ENCODE data around the gene MYO7A.

The MYO7A gene

GRCh38 chr11:77156396-77157195 lies 28.6 kb downstream of the MYO7A start:
- no peak overlapping the region for H3K27ac ChIP-seq
- H3K4me2 ChIP-seq (ENCODE audit: low read length) = no peak overlapping the region
- H3K36me3 ChIP-seq (ENCODE audit: control insufficient read depth, insufficient read depth, low read length) = no peaks in the 10 kb centered on the region
- H3K9me3 ChIP-seq (ENCODE audit: control insufficient read depth, low read length) = no peaks in the 10 kb centered on the region
- H3K4me1 ChIP-seq = no peaks in the 10 kb centered on the region
- H3K9ac ChIP-seq = no peak overlapping the region
- H3K79me2 ChIP-seq = no peaks in the 10 kb centered on the region
- no peaks in the 10 kb centered on the region for H3K27me3 ChIP-seq (ENCODE audit: control insufficient read depth, insufficient read depth, low read length)
- TF ChIP-seq, protein P1, sequence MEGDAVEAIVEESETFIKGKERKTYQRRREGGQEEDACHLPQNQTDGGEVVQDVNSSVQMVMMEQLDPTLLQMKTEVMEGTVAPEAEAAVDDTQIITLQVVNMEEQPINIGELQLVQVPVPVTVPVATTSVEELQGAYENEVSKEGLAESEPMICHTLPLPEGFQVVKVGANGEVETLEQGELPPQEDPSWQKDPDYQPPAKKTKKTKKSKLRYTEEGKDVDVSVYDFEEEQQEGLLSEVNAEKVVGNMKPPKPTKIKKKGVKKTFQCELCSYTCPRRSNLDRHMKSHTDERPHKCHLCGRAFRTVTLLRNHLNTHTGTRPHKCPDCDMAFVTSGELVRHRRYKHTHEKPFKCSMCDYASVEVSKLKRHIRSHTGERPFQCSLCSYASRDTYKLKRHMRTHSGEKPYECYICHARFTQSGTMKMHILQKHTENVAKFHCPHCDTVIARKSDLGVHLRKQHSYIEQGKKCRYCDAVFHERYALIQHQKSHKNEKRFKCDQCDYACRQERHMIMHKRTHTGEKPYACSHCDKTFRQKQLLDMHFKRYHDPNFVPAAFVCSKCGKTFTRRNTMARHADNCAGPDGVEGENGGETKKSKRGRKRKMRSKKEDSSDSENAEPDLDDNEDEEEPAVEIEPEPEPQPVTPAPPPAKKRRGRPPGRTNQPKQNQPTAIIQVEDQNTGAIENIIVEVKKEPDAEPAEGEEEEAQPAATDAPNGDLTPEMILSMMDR (IDR thresholded peaks at IDR 0.05) = no peak
- H3K4me3 ChIP-seq (ENCODE audit: low read depth, low read length) = no peak overlapping the region
- no peak overlapping the region for H2AFZ ChIP-seq

DNA sequence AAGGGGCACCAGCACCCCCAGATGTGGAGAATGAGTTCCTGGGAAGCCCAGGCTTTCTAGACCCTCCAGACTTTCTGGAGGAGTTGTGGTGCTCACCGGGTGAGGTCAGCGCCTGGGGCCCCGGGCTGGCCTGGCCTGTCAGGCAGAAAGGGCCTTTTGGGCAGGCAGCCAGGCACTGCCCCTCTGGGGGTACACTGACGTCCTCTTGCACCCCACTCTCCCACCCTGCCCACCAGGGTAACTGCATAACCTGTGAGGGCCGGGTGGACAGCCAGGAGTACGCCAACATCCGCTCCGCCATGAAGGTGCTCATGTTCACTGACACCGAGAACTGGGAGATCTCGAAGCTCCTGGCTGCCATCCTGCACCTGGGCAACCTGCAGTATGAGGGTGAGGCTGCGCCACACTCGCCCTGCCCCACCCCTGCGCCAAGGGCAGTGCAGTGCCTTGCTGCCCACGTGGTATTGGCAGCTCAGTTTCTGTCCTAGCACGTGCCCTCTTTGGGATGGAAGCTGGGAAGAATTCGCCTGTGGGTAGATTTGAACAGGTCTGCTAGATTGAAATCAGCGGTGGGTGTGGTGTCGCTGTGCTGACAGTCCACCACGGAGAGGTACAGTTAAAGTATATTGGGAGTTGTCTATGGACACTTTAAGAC lies 30.1 kb downstream of the MYO7A start:
- no peaks in the 10 kb centered on the region for H3K4me1 ChIP-seq
- no peak overlapping the region for H3K27ac ChIP-seq
- no peaks in the 10 kb centered on the region for H3K79me2 ChIP-seq
- H3K36me3 ChIP-seq (ENCODE audit: control insufficient read depth, insufficient read depth, low read length) = no peaks in the 10 kb centered on the region
- TF ChIP-seq, protein P1 (IDR thresholded peaks at IDR 0.05) = no peak
- H3K4me3 ChIP-seq (ENCODE audit: low read depth, low read length) = no peak overlapping the region
- H3K9me3 ChIP-seq (ENCODE audit: control insufficient read depth, low read length) = no peaks in the 10 kb centered on the region
- H3K27me3 ChIP-seq (ENCODE audit: control insufficient read depth, insufficient read depth, low read length) = no peaks in the 10 kb centered on the region
- H3K9ac ChIP-seq = no peak overlapping the region
- H2AFZ ChIP-seq = no peak overlapping the region
- H3K4me2 ChIP-seq (ENCODE audit: low read length) = no peak overlapping the region

GRCh38 chr11:77159219-77159936 lies 31.3 kb downstream of the MYO7A start:
- Histone ChIP-seq H3K27ac (no peak overlapping the region), H3K36me3 (ENCODE audit: control insufficient read depth, insufficient read depth, low read length) (no peaks in the 10 kb centered on the region), H2AFZ (no peak overlapping the region), H3K4me3 (ENCODE audit: low read depth, low read length) (no peak overlapping the region), H3K4me2 (ENCODE audit: low read length) (no peak overlapping the region), H3K9ac (no peak overlapping the region), H3K4me1 (no peaks in the 10 kb centered on the region), H3K9me3 (ENCODE audit: control insufficient read depth, low read length) (no peaks in the 10 kb centered on the region), H3K79me2 (no peaks in the 10 kb centered on the region), H3K27me3 (ENCODE audit: control insufficient read depth, insufficient read depth, low read length) (no peaks in the 10 kb centered on the region)
- TF ChIP-seq, protein P1 (IDR thresholded peaks at IDR 0.05) = no peak

GRCh38 chr11:77159937-77160495 lies 32.0 kb downstream of the MYO7A start:
- no peaks in the 10 kb centered on the region for H3K36me3 ChIP-seq (ENCODE audit: control insufficient read depth, insufficient read depth, low read length)
- no peaks in the 10 kb centered on the region for H3K4me1 ChIP-seq
- no peak overlapping the region for H3K9ac ChIP-seq
- no peaks in the 10 kb centered on the region for H3K9me3 ChIP-seq (ENCODE audit: control insufficient read depth, low read length)
- TF ChIP-seq, protein P1 (IDR thresholded peaks at IDR 0.05) = no peak
- no peak overlapping the region for H3K27ac ChIP-seq
- H3K4me2 ChIP-seq (ENCODE audit: low read length) = no peak overlapping the region
- no peak overlapping the region for H2AFZ ChIP-seq
- H3K27me3 ChIP-seq (ENCODE audit: control insufficient read depth, insufficient read depth, low read length) = no peaks in the 10 kb centered on the region
- H3K79me2 ChIP-seq = no peaks in the 10 kb centered on the region
- H3K4me3 ChIP-seq (ENCODE audit: low read depth, low read length) = no peak overlapping the region

All from parathyroid adenoma (tissue), 2 donors.